GM12875 (cell line): ENCODE data around the gene NXT1.

Source experiments
- H3K4me3 ChIP-seq: one replicate; pipeline ENCODE4 v1.5.1; 2011; ENCODE audit warnings: low read depth, low read length, control low read depth
- TF ChIP-seq, protein P1 (sequence below): IDR thresholded peaks from 2 replicates; pipeline ENCODE4 v1.5.1; 2011; ENCODE audit warnings: low read depth, mild to moderate bottlenecking, control low read depth, inconsistent platforms, low read length, moderate library complexity, borderline replicate concordance; ENCODE audit not compliant: insufficient read depth

The NXT1 gene

DNA sequence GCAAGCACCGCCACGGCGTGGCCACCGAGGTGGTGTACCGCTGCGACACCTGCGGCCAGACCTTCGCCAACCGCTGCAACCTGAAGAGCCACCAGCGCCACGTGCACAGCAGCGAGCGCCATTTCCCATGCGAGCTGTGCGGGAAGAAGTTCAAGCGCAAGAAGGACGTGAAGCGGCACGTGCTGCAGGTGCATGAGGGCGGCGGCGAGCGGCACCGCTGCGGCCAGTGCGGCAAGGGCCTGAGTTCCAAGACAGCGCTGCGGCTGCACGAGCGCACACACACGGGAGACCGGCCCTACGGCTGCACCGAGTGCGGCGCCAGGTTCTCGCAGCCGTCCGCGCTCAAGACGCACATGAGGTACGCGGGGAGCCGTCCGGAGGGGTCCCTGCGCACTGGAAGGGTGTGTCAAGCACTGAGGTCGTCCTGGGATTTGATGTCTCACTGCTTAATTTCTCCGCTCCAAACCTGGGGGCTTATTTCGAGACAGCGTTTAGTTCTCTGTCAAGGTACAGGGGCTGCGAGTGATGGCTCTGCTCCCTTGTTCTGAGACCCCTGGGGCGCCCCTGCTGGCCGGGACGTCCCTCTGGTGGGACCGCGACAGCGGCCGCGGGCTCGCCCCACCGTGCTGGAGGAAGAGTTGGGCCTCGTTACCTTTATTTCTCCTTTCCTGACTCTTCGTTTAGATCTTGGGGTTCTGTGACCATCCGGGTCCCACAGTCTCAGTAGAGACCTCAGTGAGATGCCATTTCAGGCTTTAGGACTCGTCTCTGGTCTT is 15.0 kb downstream of the NXT1 start:
- H3K4me3 ChIP-seq, result no peak overlapping the region
- TF ChIP-seq, protein P1, sequence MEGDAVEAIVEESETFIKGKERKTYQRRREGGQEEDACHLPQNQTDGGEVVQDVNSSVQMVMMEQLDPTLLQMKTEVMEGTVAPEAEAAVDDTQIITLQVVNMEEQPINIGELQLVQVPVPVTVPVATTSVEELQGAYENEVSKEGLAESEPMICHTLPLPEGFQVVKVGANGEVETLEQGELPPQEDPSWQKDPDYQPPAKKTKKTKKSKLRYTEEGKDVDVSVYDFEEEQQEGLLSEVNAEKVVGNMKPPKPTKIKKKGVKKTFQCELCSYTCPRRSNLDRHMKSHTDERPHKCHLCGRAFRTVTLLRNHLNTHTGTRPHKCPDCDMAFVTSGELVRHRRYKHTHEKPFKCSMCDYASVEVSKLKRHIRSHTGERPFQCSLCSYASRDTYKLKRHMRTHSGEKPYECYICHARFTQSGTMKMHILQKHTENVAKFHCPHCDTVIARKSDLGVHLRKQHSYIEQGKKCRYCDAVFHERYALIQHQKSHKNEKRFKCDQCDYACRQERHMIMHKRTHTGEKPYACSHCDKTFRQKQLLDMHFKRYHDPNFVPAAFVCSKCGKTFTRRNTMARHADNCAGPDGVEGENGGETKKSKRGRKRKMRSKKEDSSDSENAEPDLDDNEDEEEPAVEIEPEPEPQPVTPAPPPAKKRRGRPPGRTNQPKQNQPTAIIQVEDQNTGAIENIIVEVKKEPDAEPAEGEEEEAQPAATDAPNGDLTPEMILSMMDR, result no peak

DNA sequence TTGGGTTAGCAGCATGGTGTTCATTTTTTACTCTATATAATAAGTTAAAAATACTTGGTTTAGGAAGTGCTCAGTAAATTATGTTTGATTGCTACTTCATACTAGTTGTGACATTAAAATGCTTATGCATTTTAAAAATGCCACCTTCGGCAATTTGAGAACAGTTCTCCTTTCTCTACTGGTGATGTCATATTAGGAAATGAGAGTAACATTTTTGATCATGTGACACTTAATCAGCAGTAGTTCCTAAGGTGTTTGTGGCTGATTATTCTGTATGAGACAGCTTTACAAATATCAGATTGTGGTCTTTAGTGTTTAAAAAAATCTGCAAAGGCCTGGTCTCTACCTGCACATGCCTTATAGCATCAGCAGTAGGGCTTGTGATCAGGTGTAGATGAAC is 15.8 kb downstream of the NXT1 start:
- H3K4me3 ChIP-seq, result no peak overlapping the region
- TF ChIP-seq, protein P1, result no peak

DNA sequence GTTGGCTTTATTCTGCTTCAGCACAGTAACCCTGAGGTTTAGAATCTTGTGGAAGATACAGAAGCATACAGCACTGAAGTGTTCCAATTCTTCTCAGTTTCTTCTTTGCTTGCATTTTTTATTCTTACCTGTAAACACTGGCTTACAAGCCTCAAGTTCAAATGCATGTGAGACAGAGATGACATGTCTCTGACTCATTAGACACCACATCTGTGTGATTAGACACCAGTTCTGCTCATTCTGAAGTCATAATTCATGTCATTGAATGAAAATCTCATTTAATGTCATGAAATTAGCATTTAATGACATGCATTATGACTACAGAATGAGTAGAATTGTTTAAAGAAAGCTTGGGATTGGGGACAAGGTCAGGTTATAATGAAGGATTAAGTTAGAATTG is 17.2 kb downstream of the NXT1 start:
- H3K4me3 ChIP-seq, result no peak overlapping the region
- TF ChIP-seq, protein P1, result no peak

DNA sequence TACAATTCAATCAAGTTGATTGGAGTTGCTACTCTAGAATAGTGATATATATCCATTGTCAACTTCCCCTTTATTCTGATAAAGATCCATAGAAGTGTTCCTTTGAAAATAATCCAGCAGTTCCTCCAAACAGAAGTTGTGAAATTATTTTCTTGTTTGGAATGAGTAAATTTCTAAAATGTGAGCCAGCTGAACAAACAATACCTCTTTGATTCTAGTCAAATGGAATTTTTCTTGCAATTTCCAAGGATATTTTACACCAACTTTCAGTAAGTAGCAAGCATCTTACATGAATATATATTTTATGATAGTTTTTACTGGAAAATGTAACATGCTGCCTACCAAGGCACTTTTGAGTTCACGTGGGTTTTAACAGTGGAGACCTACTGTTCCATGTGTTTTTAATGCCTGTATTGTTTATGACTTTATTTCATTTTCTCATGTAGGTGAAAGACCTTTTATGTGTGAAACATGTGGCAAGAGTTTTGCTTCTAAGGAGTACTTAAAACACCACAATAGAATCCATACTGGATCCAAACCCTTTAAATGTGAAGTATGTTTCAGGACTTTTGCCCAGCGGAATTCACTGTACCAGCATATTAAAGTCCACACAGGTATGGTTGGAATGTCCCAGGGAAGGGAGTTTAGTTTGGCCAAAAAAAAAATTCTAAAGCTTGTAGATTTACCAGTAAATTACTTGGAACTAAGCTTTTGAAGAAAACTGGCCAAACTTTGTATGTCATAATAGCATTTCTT is 17.9 kb downstream of the NXT1 start:
- TF ChIP-seq, protein P1, result no peak
- H3K4me3 ChIP-seq, result no peak overlapping the region

DNA sequence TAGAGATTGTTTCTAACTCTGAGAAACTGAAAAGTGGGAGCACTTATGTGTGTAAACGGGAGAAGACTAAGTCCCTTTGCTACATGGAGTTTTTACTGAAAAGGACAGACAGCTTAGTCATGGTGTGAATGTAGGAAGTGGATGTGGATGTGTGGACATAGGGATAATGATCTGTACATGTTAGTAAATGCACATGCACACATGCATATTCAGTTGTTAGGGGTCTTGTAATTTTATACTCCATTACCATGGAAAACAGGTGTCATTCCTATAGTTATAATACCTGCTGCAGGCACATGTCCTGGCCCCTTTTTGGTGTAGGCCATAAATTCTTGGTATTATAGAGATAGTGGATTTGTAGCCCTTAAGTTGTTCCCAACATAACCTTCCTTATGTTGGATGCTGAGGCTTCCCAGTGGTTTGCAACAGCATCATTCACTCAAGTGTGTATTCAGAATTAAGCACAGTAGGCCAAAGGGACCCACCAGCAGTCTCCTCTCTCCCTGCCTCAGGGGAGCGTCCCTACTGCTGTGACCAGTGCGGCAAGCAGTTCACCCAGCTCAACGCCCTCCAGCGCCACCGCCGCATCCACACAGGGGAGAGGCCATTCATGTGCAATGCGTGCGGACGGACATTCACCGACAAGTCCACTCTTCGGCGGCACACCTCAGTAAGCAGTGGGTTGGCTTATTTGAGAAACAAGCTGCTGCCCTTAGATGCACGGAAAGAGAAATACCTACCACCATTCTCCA is 18.7 kb downstream of the NXT1 start:
- TF ChIP-seq, protein P1, result no peak

DNA sequence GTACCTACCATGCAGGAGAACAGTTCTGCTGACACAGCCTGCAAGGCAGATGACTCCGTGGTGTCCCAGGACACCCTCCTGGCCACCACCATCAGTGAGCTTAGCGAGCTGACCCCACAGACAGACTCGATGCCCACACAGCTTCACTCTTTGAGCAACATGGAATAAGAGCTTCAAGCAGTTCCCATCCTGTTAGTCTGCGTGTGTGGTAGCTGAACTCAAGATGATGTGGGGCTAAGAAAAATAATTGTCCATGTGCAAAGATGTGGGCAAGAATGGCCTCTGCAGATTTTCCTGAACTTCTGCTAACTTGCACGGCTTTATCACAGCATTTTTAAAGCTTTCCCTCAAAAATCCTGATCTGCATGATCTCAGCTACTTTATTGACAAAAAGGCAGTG is 19.7 kb downstream of the NXT1 start:
- TF ChIP-seq, protein P1, result no peak
- H3K4me3 ChIP-seq, result no peak overlapping the region

More for the DNA sequence above, 18.7 kb downstream of the NXT1 start:
- H3K4me3 ChIP-seq, result no peak overlapping the region

DNA sequence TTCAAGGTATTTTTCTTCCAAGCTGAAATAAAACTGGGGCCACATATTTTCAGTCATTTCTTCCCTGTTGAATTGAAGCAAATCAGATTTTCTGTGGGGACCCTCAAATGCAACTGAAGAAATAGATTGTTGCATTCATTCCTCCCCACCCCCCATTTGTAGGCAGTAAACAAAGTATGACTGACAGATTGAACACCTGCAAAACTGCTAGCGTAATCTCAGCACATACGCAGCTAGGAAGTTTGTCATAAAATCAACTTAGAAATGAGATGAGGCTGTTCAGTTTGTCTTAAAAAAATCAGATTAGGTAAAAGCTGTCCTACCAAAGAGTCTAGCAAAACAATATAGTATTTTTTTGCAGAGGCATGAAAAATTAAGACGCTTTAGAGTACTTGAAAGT is 20.3 kb downstream of the NXT1 start:
- no peak overlapping the region for H3K4me3 ChIP-seq
- TF ChIP-seq, protein P1, result no peak
